ENCODE data around the gene ZNF778.
A peak's percentile ranks its signal among the peaks of the same experiment; 100 is the strongest.

ZNF778 gene

DNA sequence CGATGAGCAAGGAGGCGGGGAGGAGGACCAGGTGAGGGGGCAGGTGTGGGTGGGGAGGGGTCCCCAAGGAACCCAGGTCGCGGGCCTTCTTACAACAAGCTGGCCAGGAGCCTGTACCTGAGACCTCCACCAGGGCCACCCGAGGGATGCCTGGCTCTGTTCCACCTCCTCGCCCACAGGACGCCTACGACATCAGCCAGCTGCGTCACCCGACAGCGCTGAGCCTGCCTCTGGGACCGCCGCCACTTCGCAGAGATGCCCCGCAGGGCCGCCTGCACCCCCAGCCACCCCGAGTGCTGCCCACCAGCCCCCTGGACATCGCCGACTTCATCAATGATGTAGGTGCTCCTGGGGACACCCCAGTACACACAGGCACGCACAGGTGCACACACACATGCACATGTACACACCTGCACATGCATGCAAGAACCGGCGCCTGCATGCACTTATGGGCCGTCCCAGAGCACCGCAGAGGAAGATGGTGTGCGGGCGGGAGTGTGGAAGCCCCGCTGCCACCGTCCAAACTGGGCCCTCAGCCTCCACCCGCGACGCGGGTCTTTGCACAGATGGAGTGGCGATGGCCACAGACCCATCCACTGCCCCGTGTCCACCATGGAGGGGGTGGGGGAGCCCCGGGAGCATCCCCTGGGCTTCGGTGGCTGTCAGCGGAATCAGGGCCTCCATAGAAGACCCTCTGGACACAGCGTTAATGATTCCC is 23.8 kb upstream of the ZNF778 start:
- no peak for TF ChIP-seq ZNF626 (tag by site-specific recombination; IDR thresholded peaks at IDR 0.05)
- Histone ChIP-seq H3K27ac (ENCODE audit: extremely low read depth, low read depth, low read length) (no peak overlapping the region), H3K36me3 (ENCODE audit: control insufficient read depth in 2 of 2, insufficient read depth in 1 of 2, low read length in 2 of 2) (no peaks in the 10 kb centered on the region), H3K4me1 (ENCODE audit: control insufficient read depth, insufficient read depth, low read length) (no peaks in the 10 kb centered on the region), H3K9me3 (ENCODE audit: control insufficient read depth, insufficient read depth, low read depth, low read length) (no peaks in the 10 kb centered on the region), H3K4me3 (ENCODE audit: low read depth, low read length) (no peak overlapping the region)
- CTCF ChIA-PET, result no interaction called here
- POLR2A ChIA-PET, result interaction anchor here (0.5 to 1.5 kb wide), 4 partner anchors 12 to 54 kb away, joined by 3 to 11 read pairs (median 4); partner anchors contain the start of gene CDH15

DNA sequence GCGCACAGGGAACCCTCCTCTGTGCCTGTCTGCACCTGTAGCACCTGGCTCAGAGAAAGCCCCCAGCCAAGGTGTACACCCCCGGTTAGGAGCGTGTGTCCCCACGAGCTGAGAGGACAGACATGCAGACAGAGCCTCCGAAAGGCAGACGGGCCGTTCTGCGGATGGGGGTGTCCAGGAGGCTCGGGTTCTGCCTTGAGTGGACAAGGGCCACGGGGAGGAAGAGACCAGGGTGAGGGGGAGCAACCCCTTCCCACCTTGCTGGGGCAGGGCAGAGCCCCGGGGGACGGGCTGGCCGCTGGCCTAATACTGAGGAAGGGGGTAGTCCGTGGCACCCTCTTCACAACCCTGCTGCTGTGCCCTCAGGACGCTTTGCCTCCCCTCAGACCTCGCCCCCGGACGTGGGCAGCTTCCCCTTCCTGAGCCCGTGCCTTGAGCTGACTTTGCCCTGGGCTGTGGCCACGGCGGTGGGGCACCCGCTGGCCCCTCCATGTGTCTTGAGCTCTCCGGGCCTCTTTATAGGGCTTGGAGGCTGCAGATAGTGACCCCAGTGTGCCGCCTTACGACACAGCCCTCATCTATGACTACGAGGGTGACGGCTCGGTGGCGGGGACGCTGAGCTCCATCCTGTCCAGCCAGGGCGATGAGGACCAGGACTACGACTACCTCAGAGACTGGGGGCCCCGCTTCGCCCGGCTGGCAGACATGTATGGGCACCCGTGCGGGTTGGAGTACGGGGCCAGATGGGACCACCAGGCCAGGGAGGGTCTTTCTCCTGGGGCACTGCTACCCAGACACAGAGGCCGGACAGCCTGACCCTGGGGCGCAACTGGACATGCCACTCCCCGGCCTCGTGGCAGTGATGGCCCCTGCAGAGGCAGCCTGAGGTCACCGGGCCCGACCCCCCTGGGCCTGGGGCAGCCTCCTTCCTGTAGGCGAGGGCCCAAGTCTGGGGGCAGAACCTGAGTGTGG is 22.9 kb upstream of the ZNF778 start:
- CTCF ChIA-PET, result interaction anchor here (1.1 kb wide), 1 partner anchor 27 kb away, joined by 3 read pairs; no protein-coding TSS in a partner anchor

DNA sequence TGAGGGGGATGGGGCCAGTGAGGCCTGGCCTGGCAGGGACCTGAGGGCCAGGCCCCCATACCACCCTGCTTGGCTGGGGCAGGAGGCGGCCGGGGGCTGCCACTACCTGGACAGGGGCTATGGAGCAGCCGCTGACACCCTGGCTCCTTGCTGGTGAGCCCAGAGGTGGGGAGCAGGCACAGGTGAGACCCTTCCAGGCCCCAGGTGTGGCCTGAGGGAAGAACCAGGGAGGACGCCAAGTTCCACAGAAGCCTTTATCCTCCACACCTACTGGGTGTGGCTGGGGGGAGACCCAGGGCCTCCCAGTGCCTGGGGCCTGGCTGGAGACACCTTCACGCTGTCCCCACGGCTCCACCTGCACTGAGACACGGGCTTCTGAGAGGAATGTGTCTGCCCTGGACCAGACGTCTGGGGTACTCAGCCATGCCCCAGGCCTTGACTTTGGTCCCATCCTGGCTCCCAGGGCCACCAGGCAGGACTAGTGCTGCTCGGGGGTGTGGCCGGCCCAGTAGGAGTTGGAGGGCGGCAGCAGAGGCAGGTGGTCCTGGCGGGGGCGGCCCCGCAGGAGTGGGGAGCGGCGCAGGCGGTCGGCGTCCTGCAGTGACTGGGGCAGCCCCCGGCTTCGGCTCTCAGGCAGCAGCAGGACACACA is 21.9 kb upstream of the ZNF778 start:
- CTCF ChIA-PET, result no interaction called here
- Histone ChIP-seq H3K4me1 (ENCODE audit: control insufficient read depth, insufficient read depth, low read length) (no peaks in the 10 kb centered on the region), H3K9me3 (ENCODE audit: control insufficient read depth, insufficient read depth, low read depth, low read length) (no peaks in the 10 kb centered on the region), H3K4me3 (ENCODE audit: low read depth, low read length) (no peak overlapping the region), H3K27ac (ENCODE audit: extremely low read depth, low read depth, low read length) (no peak overlapping the region), H3K36me3 (ENCODE audit: control insufficient read depth in 2 of 2, insufficient read depth in 1 of 2, low read length in 2 of 2) (no peaks in the 10 kb centered on the region)
- no peak for TF ChIP-seq ZFP69B (tag by site-specific recombination; IDR thresholded peaks at IDR 0.05)
- TF ChIP-seq ZIC2 (tag by site-specific recombination; IDR thresholded peaks at IDR 0.05), result peak; percentile 79
- no peak for TF ChIP-seq ZNF214 (tag by site-specific recombination; IDR thresholded peaks at IDR 0.05; ENCODE audit: borderline replicate concordance)
- TF ChIP-seq SP3 (tag by site-specific recombination; IDR thresholded peaks at IDR 0.05), result no peak
- TF ChIP-seq, protein P1, sequence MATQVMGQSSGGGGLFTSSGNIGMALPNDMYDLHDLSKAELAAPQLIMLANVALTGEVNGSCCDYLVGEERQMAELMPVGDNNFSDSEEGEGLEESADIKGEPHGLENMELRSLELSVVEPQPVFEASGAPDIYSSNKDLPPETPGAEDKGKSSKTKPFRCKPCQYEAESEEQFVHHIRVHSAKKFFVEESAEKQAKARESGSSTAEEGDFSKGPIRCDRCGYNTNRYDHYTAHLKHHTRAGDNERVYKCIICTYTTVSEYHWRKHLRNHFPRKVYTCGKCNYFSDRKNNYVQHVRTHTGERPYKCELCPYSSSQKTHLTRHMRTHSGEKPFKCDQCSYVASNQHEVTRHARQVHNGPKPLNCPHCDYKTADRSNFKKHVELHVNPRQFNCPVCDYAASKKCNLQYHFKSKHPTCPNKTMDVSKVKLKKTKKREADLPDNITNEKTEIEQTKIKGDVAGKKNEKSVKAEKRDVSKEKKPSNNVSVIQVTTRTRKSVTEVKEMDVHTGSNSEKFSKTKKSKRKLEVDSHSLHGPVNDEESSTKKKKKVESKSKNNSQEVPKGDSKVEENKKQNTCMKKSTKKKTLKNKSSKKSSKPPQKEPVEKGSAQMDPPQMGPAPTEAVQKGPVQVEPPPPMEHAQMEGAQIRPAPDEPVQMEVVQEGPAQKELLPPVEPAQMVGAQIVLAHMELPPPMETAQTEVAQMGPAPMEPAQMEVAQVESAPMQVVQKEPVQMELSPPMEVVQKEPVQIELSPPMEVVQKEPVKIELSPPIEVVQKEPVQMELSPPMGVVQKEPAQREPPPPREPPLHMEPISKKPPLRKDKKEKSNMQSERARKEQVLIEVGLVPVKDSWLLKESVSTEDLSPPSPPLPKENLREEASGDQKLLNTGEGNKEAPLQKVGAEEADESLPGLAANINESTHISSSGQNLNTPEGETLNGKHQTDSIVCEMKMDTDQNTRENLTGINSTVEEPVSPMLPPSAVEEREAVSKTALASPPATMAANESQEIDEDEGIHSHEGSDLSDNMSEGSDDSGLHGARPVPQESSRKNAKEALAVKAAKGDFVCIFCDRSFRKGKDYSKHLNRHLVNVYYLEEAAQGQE (tag by site-specific recombination; IDR thresholded peaks at IDR 0.05), result no peak
- POLR2A ChIA-PET, result no interaction called here

More for the DNA sequence above, 22.9 kb upstream of the ZNF778 start:
- POLR2A ChIA-PET, result no interaction called here
- Histone ChIP-seq H3K36me3 (ENCODE audit: control insufficient read depth in 2 of 2, insufficient read depth in 1 of 2, low read length in 2 of 2) (no peaks in the 10 kb centered on the region), H3K4me3 (ENCODE audit: low read depth, low read length) (no peak overlapping the region), H3K9me3 (ENCODE audit: control insufficient read depth, insufficient read depth, low read depth, low read length) (no peaks in the 10 kb centered on the region), H3K4me1 (ENCODE audit: control insufficient read depth, insufficient read depth, low read length) (no peaks in the 10 kb centered on the region), H3K27ac (ENCODE audit: extremely low read depth, low read depth, low read length) (no peak overlapping the region)
- no peak for TF ChIP-seq SP2 (tag by site-specific recombination; IDR thresholded peaks at IDR 0.05)
- 0 out of 2 replicates have a peak, but pooled peaks have one; percentile 15 for TF ChIP-seq ZFHX2 (tag by site-specific recombination; conservative IDR thresholded peaks at IDR 0.05)

DNA sequence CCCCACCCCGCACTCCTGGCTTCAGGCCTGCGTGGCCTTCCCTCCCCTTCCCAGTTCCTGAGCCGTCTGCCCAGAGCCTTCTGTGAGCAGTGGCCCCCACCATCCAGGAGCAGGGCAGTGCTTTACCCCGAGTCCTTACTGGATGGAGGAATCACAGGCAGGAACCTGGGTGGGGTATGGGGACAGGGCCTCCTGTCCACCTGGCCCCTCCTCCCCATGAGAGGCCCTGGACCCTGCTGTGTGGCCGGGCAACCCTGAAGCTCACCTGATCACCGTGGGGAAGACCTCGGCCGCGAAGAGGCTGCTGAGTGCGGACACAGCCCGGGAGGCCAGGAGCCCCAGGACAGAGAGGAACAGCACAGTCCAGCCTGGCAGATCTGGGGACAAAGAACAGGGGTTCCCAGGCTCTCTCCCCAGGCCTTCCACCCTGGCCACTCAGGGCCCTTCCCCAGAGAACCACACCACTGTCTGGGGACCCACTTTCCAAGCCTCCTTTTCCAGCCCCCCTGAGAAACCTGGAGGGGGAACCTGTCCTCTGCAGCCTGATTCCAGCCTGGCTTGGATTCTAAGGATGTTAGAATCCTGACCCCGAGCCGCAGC is 20.4 kb upstream of the ZNF778 start:
- ChIA-PET CTCF (interaction anchor here (0.6 kb wide), 3 partner anchors 30 to 406 kb away, joined by 3 read pairs; no protein-coding TSS in a partner anchor), POLR2A (no interaction called here)
- Histone ChIP-seq H3K4me1 (ENCODE audit: control insufficient read depth, insufficient read depth, low read length) (no peaks in the 10 kb centered on the region), H3K4me3 (ENCODE audit: low read depth, low read length) (no peak overlapping the region), H3K36me3 (ENCODE audit: control insufficient read depth in 2 of 2, insufficient read depth in 1 of 2, low read length in 2 of 2) (no peaks in the 10 kb centered on the region), H3K27ac (ENCODE audit: extremely low read depth, low read depth, low read length) (no peak overlapping the region), H3K9me3 (ENCODE audit: control insufficient read depth, insufficient read depth, low read depth, low read length) (no peaks in the 10 kb centered on the region)
- TF ChIP-seq, protein P2, sequence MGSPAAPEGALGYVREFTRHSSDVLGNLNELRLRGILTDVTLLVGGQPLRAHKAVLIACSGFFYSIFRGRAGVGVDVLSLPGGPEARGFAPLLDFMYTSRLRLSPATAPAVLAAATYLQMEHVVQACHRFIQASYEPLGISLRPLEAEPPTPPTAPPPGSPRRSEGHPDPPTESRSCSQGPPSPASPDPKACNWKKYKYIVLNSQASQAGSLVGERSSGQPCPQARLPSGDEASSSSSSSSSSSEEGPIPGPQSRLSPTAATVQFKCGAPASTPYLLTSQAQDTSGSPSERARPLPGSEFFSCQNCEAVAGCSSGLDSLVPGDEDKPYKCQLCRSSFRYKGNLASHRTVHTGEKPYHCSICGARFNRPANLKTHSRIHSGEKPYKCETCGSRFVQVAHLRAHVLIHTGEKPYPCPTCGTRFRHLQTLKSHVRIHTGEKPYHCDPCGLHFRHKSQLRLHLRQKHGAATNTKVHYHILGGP (tag by site-specific recombination; IDR thresholded peaks at IDR 0.05), result no peak
- TF ChIP-seq MYNN (tag by site-specific recombination; IDR thresholded peaks at IDR 0.05; ENCODE audit: borderline replicate concordance) (no peak), ZNF544 (tag by site-specific recombination; IDR thresholded peaks at IDR 0.05) (no peak), ZNF560 (tag by site-specific recombination; IDR thresholded peaks at IDR 0.05; ENCODE audit: borderline replicate concordance) (no peak), ZSCAN30 (tag by site-specific recombination; IDR thresholded peaks at IDR 0.05) (no peak), ZNF548 (tag by site-specific recombination; IDR thresholded peaks at IDR 0.05) (no peak), ZNF248 (tag by site-specific recombination; IDR thresholded peaks at IDR 0.05) (no peak), ZNF174 (tag by site-specific recombination; IDR thresholded peaks at IDR 0.05) (no peak), OVOL3 (tag by site-specific recombination; IDR thresholded peaks at IDR 0.05) (no peak)
- TF ChIP-seq, protein P3, sequence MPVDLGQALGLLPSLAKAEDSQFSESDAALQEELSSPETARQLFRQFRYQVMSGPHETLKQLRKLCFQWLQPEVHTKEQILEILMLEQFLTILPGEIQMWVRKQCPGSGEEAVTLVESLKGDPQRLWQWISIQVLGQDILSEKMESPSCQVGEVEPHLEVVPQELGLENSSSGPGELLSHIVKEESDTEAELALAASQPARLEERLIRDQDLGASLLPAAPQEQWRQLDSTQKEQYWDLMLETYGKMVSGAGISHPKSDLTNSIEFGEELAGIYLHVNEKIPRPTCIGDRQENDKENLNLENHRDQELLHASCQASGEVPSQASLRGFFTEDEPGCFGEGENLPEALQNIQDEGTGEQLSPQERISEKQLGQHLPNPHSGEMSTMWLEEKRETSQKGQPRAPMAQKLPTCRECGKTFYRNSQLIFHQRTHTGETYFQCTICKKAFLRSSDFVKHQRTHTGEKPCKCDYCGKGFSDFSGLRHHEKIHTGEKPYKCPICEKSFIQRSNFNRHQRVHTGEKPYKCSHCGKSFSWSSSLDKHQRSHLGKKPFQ (tag by site-specific recombination; IDR thresholded peaks at IDR 0.05), result no peak
